A673 (cell line): ENCODE data around the gene CAP1. TPM values are rescaled to one million over a fixed set of nuclear protein-coding genes. Genes with fewer than 3 reads are reported as not detected.
A peak's percentile ranks its signal among the peaks of the same experiment; 100 is the strongest.
"Not testable (repeated sequence)": the region's sequence is repeated elsewhere in the genome, so short reads cannot be mapped to it uniquely, and the experiment has no call there.

Experiments
- BruUV-seq: library from RNA; stranded (reverse); fragments of 400-500 nt; replicated peaks from 2 replicates; lab custom pipeline; 2021; lab: Mats Ljungman, UMichigan
- CTCF ChIA-PET: fragments of 300-600 bp; sonication (Branson Sonifier 250); formaldehyde crosslinking; loops from one replicate; lab custom pipeline; 2022; ENCODE audit warnings: antibody characterized with exemption; lab: Charles Lee
- POLR2A ChIA-PET: fragments of 300-600 bp; sonication (Branson Sonifier 250); formaldehyde crosslinking; loops from one replicate; lab custom pipeline; 2022; ENCODE audit warnings: antibody characterized with exemption; ENCODE audit not compliant: low non-redundant PET; lab: Charles Lee
- DNase-seq: peaks from one replicate; pipeline ENCODE4 v3.0.0-alpha.2; 2015; ENCODE audit warnings: low spot score
- H3K27ac ChIP-seq: fragments of 200-600 bp; sonication (generic); 2 replicates; pipeline ENCODE4 v1.5.1; 2016; ENCODE audit warnings: mixed run types, low read depth, mild to moderate bottlenecking, mixed read lengths, antibody characterized with exemption, low read length; ENCODE audit not compliant: poor library complexity, severe bottlenecking
- H3K27me3 ChIP-seq: fragments of 200-600 bp; sonication (generic); replicated peaks from 2 replicates; pipeline ENCODE4 v1.6.1; 2017; ENCODE audit warnings: mixed run types, low read depth, mild to moderate bottlenecking, mixed read lengths, antibody characterized with exemption, low read length; ENCODE audit not compliant: insufficient read depth, poor library complexity
- H3K36me3 ChIP-seq: fragments of 200-600 bp; sonication (generic); 2 replicates; pipeline ENCODE4 v1.6.1; 2016; ENCODE audit warnings: mixed run types, mild to moderate bottlenecking, mixed read lengths, antibody characterized with exemption, low read length; ENCODE audit not compliant: insufficient read depth, poor library complexity, severe bottlenecking
- H3K4me1 ChIP-seq: fragments of 200-600 bp; sonication (generic); 2 replicates; pipeline ENCODE4 v1.6.1; 2017; ENCODE audit warnings: mixed run types, mild to moderate bottlenecking, mixed read lengths, antibody characterized with exemption, low read length; ENCODE audit not compliant: insufficient read depth, poor library complexity, severe bottlenecking
- H3K4me3 ChIP-seq: fragments of 200-600 bp; sonication (generic); 2 replicates; pipeline ENCODE4 v1.5.1; 2016; ENCODE audit warnings: low read depth, mixed run types, mild to moderate bottlenecking, mixed read lengths, low read length; ENCODE audit not compliant: poor library complexity, severe bottlenecking
- H3K9me3 ChIP-seq: fragments of 200-600 bp; sonication (generic); 2 replicates; pipeline ENCODE4 v1.6.1; 2016; ENCODE audit warnings: mixed run types, low read depth, mild to moderate bottlenecking, mixed read lengths, antibody characterized with exemption, low read length; ENCODE audit not compliant: poor library complexity, severe bottlenecking
- CTCF ChIP-seq: fragments of 300-800, 200-600 bp; sonication (generic); conservative IDR thresholded peaks from 2 replicates; pipeline ENCODE4 v1.5.1; 2017; ENCODE audit warnings: low read depth, mild to moderate bottlenecking, antibody characterized with exemption, low read length, moderate library complexity, mixed read lengths
- EZH2 ChIP-seq: fragments of 200-600 bp; sonication (generic); IDR thresholded peaks from 2 replicates; pipeline ENCODE4 v1.6.1; 2017; ENCODE audit warnings: borderline replicate concordance, low read depth, mild to moderate bottlenecking, mixed read lengths, antibody characterized with exemption, low read length; ENCODE audit not compliant: poor library complexity, severe bottlenecking
- intact Hi-C: fragments of 100-400 bp; cut with micrococcal nuclease; formaldehyde crosslinking; loops from one replicate; pipeline ENCODE4 v1.10.0; 2022; ENCODE audit not compliant: unreplicated experiment
- total RNA-seq: library from RNA; stranded (reverse); gene quantifications from 2 replicates; pipeline ENCODE4 v1.2.3, GENCODE V29; 2021

The CAP1 gene
- total RNA-seq, 1 experiment from 2014 or later: 285 TPM

GRCh38 chr1:40036574-40036973, 4.0 kb upstream of the CAP1 start:
- ChIA-PET CTCF (no interaction called here), POLR2A (no interaction called here)
- intact Hi-C loops: no loop called here
- no peak overlapping the region for H3K27ac ChIP-seq
- peaks cover 7% of the 10 kb centered on the region for H3K4me1 ChIP-seq
- no peak overlapping the region for H3K4me3 ChIP-seq
- H3K27me3 ChIP-seq: no peaks in the 10 kb centered on the region
- DNase-seq: no peak
- no peaks in the 10 kb centered on the region for H3K36me3 ChIP-seq
- BruUV-seq: no TSS peak
- H3K9me3 ChIP-seq: no peaks in the 10 kb centered on the region
- TF ChIP-seq EZH2 (no peak), CTCF (no peak)

- H3K4me1 ChIP-seq: peaks cover 11% of the 10 kb centered on the region
- POLR2A ChIA-PET, H3K27ac ChIP-seq, BruUV-seq, intact Hi-C loops, H3K27me3 ChIP-seq, H3K4me3 ChIP-seq, CTCF ChIA-PET, DNase-seq, H3K36me3 ChIP-seq, H3K9me3 ChIP-seq: not testable (repeated sequence)
These were observed 3.3 kb upstream of the CAP1 start for GRCh38 chr1:40037254-40037653.

- H3K36me3 ChIP-seq: no peaks in the 10 kb centered on the region
- POLR2A ChIA-PET: no interaction called here
- H3K4me3 ChIP-seq: peak overlapping the region; percentile 80
- H3K27me3 ChIP-seq: no peaks in the 10 kb centered on the region
- intact Hi-C loops: no loop called here
- peaks cover 13% of the 10 kb centered on the region for H3K4me1 ChIP-seq
- TF ChIP-seq CTCF (no peak), EZH2 (no peak)
- no peaks in the 10 kb centered on the region for H3K9me3 ChIP-seq
- no TSS peak for BruUV-seq
- no peak for DNase-seq
- CTCF ChIA-PET: no interaction called here
- peak overlapping the region; percentile 92 for H3K27ac ChIP-seq
These were observed 1.8 kb upstream of the CAP1 start for GRCh38 chr1:40038697-40039096.

GRCh38 chr1:40039245-40039756, 1.2 kb upstream of the CAP1 start:
- ChIA-PET POLR2A (interaction anchor here (0.6 kb wide), 1 partner anchor 617 kb away, joined by 4 read pairs; no protein-coding TSS in a partner anchor), CTCF (interaction anchor here (1.1 kb wide), 1 partner anchor 104 kb away, joined by 3 read pairs; no protein-coding TSS in a partner anchor)
- no peaks in the 10 kb centered on the region for H3K27me3 ChIP-seq
- H3K9me3 ChIP-seq: no peaks in the 10 kb centered on the region
- intact Hi-C loops: no loop called here
- H3K36me3 ChIP-seq: no peaks in the 10 kb centered on the region
- peak overlapping the region; percentile 80 for H3K4me3 ChIP-seq
- peak; percentile 75 for DNase-seq
- peak overlapping the region; percentile 92 for H3K27ac ChIP-seq
- TF ChIP-seq EZH2 (no peak), CTCF (peak; percentile 26; the same call in 1 of the 2 replicates)
- H3K4me1 ChIP-seq: peaks cover 13% of the 10 kb centered on the region
- no TSS peak for BruUV-seq
